HG03135 (cell line): ENCODE results near the gene NHP2.
A peak's percentile ranks its signal among the peaks of the same experiment; 100 is the strongest.
"Not testable (repeated sequence)": the region's sequence is repeated elsewhere in the genome, so short reads cannot be mapped to it uniquely, and the experiment has no call there.

Experiments used
- ATAC-seq: cut with Tn5 transposase; IDR thresholded peaks from one replicate; pipeline ENCODE4 v1.9.1; 2021; ENCODE audit warnings: mild to moderate bottlenecking, moderate library complexity; ENCODE audit not compliant: unreplicated experiment

Gene NHP2

GRCh38 chr5:178153530-178154340, at the start of gene NHP2:
Gene NHP2 (minus strand): TSS chr5:178153885. CDS start chr5:178153817, 68 bp downstream.
- peak; percentile 99 for ATAC-seq

GRCh38 chr5:178202541-178202940, 48.9 kb upstream of the NHP2 start:
- ATAC-seq = no peak

- no peak for ATAC-seq
These were observed 48.2 kb upstream of the NHP2 start for GRCh38 chr5:178201927-178202235.

DNA sequence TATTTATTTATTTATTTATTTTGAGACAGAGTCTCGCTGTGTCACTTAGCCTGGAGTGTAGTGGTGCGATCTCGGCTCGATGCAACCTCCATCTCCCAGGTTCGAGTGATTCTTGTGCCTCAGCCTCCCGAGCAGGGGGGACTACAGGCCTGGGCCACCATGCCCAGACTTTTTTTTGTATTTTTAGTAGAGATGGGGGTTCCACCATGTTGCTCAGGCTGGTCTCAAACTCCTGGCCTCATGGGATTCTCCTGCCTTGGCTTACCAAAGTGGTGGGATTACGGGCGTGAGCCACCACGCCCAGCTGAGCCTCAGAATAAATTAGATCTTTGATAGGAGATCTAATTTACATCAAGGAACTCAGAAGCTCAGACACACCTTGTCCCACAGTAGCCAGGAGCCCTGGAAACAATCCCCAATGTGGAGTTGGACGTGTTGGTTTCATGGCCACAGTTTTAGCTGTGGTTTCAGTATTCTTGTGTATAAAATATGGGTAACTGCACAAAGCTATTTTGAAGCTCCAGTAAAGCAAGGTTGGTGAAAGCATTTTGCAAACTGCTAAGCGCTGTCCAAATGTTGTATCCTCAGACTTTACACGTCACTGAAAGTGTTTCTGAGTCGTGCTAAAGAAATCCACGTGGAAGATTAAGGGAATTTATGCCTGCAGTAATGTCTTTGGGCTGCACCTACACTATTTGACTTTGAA, 47.7 kb upstream of the NHP2 start:
- ATAC-seq = no peak

DNA sequence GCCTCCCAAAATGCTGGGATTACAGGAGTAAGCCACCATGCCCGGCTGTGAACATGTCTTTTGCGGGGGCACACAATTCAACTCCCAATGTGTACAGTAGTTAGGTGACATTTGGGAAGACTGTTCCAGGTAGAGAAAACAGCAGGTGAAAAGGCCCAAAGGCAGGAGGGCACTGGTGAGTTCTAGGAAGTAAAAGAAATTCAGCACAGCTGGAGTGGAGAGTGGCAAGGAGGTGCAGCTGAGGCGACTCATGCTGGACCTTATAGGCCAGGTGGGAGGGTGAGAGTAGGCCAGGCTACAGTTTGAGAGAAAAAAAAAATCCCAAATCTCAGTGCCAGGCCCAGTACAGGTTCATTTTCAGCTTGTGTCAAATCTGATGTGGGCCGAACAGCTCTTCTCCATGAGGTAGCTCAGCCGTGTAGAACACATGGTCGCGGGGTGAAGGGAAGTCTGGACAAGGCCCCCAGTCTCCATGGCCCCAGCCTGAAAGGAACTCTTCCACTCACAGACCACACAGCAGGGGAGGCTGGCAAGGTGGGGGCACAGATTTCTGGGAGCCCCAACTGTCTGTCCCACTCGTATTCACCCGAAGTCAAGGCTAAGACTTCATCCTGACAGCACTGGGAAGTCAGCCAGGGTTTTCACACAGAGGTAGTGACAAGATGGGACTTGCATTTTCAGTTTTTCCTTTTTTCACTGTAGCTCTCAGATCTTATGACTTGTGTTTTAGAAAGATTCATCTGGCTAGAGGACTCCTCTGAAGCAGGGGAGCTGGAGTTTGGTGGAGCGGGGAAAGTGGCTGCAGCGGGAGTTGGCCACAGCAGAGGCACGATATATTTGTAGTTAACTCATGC, 46.1 kb upstream of the NHP2 start:
- no peak for ATAC-seq

GRCh38 chr5:178198706-178199105, 45.0 kb upstream of the NHP2 start:
- no peak for ATAC-seq

DNA sequence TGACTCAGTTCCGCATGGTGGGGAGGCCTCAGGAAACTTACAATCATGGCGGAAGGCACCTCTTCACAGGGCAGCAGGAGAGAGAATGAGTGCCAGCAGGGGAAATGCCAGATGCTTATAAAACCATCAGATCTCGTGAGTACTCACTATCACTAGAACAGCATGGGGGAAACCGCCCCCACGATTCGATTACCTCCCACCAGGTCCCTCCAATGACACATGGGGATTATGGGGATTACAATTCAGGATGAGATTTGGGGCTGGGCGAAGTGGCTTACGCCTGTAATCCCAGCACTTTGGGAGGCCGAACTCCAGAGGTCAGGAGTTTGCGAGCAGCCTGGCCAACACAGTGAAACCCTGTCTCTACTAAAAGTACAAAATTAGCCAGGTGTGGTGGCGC, 44.5 kb upstream of the NHP2 start:
- ATAC-seq = not testable (repeated sequence)

DNA sequence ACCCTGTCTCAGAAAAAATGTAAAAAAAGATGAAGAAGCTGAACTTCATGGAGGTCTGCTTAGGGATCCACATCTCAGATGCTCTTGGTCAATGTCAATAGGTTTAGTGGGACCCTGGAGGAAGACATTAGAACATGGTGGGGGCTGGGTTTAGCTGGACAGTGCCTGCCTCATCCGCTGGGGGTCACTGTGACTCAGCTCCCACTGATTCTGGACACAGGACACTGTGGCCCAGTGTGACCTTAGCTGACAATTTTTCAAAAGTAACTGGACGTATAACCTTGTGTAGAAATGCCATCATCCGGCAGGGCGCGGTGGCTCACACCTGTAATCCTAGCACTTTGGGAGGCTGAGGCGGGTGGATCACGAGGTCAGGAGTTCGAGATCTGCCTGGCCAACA, 43.3 kb upstream of the NHP2 start:
- ATAC-seq = no peak

DNA sequence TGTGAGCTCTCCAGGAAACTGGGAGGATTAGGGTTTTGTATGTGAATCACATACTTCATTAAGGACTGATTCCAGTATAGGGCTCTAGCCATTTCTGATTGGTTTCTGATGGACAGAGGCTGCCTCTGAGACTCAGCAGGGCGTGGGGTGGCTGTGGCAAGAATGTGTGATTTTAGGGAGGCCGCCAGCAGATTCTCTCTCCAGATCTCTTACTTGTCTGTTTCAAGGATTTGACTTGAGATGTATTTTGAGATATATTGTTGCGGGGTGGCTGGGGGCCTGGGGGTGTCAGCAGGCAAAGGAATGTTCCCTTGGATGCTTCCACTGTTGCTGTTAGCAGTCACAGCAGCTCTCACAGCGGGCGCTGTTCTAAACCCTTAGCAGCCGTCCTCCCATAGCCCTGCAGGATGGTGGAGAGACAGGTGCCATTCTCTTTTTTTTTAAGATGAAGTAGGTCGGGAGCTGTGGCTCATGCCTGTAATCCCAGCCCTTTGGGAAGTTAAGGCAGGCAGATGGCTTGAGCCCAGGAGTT, 42.7 kb upstream of the NHP2 start:
- ATAC-seq = no peak

DNA sequence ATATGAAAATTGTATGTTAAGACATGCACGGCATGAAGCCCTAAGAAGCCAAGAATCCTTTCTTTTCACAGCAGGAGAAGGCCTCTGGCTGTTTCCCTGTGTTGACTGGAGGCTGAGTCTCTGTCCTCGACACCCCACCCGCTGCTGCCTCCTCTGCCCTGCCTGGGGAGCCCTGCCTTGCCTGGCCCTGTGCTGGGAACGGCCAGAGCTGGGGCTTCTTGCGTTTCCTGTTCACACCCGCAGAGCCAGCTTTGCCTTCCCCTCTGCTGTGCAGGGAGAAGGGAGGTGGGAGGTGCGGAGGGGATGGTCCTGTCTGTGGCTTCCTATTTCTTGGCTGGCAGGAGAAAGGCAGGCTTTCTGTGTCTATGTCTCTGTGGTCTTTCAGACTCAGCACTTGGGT, 40.3 kb upstream of the NHP2 start:
- ATAC-seq = no peak

DNA sequence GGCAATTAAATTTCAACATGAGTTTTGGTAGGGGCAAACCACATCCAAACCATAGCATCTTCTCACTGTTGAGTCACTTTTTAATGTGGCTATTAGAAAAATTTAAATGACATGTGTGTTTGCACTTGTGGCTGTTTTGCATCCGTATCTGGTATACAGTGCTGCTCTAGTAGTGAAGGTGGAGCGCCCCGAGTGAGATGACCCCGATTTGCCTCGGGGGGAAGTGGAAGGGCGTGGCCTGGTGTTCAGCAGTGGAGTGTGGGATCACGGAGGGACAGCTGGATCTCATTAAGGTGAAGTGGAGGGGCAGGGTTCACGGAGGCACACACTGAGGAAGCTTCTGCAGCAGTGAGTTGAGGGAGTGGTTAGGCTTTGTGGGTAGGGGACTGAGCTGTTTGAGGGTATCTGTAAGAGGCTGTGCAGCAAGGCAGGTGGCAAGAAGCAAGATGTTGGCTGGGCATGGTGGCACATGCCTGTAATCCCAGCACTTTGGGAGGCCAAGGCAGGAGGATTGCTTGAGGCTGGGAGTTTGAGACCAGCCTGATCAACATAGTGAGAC, 39.6 kb upstream of the NHP2 start:
- ATAC-seq = no peak

DNA sequence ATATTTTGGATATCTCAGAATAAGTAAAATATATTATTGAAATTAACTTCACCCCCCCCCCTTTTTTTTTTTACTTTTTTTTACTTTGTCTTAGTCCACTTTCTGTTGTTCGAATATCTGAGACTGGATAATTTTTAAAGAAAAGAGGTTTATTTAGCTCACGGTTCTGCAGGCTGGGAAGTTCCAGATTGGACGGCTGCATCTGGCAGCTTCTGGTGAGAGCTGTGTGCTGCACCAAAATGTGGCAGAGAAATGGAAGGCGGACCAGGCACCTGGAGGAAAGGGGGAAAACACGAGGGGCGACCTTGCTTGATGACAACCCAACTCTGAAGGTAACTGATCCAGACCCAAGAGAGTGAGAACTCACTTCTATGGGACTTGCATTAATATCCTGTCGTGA, 39.1 kb upstream of the NHP2 start:
- ATAC-seq = no peak

- ATAC-seq = no peak
These were observed 38.6 kb upstream of the NHP2 start for GRCh38 chr5:178192244-178192643.

GRCh38 chr5:178191661-178192060, 38.0 kb upstream of the NHP2 start:
- no peak for ATAC-seq

GRCh38 chr5:178189433-178189832, 35.7 kb upstream of the NHP2 start:
- ATAC-seq = no peak

DNA sequence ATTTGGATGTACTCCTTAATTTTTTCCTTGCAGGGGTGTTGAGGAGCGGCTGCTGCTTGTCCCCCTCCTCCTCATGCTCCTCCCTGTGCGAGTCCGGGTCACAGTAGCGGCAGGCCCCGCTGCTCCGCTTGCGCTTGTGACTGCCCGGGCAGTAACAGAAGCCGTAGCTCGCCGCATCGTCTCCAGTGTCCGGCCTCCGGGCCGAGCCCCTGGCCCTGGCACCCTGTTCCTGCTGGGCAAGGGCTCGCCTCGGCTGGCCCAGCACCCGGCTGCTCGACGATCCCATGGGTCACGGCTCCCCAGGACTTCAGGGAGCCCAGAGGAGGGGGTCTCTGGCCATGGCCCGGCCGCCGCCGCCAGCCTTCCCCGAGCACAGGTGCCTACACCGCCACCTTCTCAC, 33.3 kb upstream of the NHP2 start, which contains the start of gene GMCL2:
TSS of gene GMCL2 (minus strand) at position 358 of the 400 bp plus-strand sequence. CDS start at position 286, 72 bp downstream.
- ATAC-seq = no peak

DNA sequence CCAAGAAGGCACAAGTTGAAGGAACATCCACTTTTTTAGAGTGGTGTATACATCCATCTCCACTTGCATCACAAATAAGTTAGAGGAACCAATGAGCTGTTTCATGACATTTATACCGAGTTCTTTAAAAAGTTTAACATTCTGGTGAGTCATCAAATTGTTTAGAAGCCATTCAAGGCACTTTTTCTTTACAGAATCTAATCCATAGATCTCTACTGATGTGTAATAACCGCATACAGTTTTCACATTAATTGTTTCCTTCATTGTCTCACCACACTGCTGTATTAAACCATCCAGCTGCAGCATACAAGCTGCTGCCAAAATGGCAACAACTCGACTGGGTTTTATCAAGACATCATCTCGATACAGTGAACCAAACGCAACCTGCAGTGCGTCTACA, 32.7 kb upstream of the NHP2 start:
- no peak for ATAC-seq

GRCh38 chr5:178182158-178182876, 28.6 kb upstream of the NHP2 start:
- no peak for ATAC-seq

DNA sequence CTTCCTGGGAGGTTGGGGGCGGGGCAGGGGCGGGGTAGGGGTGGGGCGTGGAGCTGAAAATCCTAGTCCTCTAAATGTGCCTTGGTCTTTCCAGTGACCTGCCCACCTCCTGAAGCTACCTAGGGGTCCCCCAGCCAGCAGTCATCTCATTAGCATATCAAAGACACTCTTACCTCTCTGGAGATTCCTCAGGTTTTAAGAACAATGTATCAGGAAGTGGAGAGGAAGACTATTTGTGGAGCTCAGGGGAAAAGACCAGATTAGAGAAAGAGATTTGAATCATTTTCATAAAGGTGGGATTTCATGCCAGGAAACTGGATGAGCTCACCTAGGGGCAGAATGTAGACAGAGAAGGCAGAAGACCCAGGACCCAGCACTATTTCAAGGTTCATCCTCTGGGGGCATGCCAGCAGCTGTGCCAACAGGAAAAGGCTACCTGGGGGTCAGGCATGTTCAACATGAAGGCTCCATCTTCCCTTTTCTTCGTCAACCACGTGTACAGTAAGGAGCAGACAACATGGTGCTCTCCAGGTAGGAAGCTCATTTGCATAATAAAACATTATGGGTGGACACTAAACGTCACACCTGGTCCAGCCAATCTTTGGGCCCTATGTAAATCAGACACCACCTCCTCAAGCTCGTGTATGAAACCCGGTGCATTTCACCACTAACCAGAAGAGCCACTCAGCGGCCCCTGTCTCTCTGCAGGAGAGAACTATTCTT, 26.6 kb upstream of the NHP2 start:
- no peak for ATAC-seq

GRCh38 chr5:178177569-178177968, 23.9 kb upstream of the NHP2 start:
- ATAC-seq = no peak
